HEK293 (cell line): Measurements from ENCODE around the gene KCP.
A peak's percentile ranks its signal among the peaks of the same experiment; 100 is the strongest.

Experiments
- CTCF ChIA-PET: fragments of 350-600 bp; formaldehyde crosslinking; extraction: SDS; loops from one replicate; lab custom pipeline; 2021; ENCODE audit warnings: antibody characterized with exemption; lab: Yijun Ruan, JAX
- POLR2A ChIA-PET: fragments of 300-600 bp; formaldehyde crosslinking; extraction: SDS; loops from one replicate; lab custom pipeline; 2020; ENCODE audit warnings: antibody characterized with exemption, inconsistent platforms; lab: Yijun Ruan, JAX
- H3K27ac ChIP-seq: fragments of 200-500 bp; sonication (Bioruptor generic); 2 replicates; pipeline ENCODE4 v1.5.1; 2014; ENCODE audit warnings: low read depth, low read length, control low read depth, inconsistent platforms; ENCODE audit errors: extremely low read depth
- H3K36me3 ChIP-seq, 2 experiments: fragments of 200-500 bp in 1 of 2; sonication (Bioruptor generic) in 1 of 2; 1 replicate in 1 of 2; 2 replicates in 1 of 2; pipeline ENCODE4 v1.5.1; 2014 to 2017; ENCODE audit warnings: inconsistent platforms in 2 of 2, low read length in 2 of 2; ENCODE audit not compliant: control insufficient read depth in 2 of 2, insufficient read depth in 1 of 2
- H3K4me1 ChIP-seq: fragments of 200-500 bp; sonication (Bioruptor generic); 2 replicates; pipeline ENCODE4 v1.5.1; 2014; ENCODE audit warnings: mild to moderate bottlenecking, low read length, inconsistent platforms; ENCODE audit not compliant: control insufficient read depth, insufficient read depth
- H3K4me3 ChIP-seq: 2 replicates; pipeline ENCODE4 v1.5.1; 2011; ENCODE audit warnings: low read depth, mild to moderate bottlenecking, control low read depth, low read length, moderate library complexity
- H3K9me3 ChIP-seq: fragments of 200-500 bp; sonication (Bioruptor generic); 2 replicates; pipeline ENCODE4 v1.5.1; 2014; ENCODE audit warnings: low read depth, low read length, inconsistent platforms; ENCODE audit not compliant: control insufficient read depth, insufficient read depth
- CTCF ChIP-seq: fragments of 450-650 bp; formaldehyde crosslinking; IDR thresholded peaks from 2 replicates; pipeline ENCODE4 v1.5.1; 2016; ENCODE audit warnings: missing biosample characterization, missing genetic modification characterization
- GLIS1 ChIP-seq: fragments of 450-650 bp; formaldehyde crosslinking; IDR thresholded peaks from 2 replicates; pipeline ENCODE4 v1.5.1; 2016; ENCODE audit warnings: missing biosample characterization, missing genetic modification characterization
- GLIS2 ChIP-seq: fragments of 450-650 bp; formaldehyde crosslinking; IDR thresholded peaks from 2 replicates; pipeline ENCODE4 v1.5.1; 2016; ENCODE audit warnings: missing biosample characterization, missing genetic modification characterization
- HOXD13 ChIP-seq: sonication (generic); formaldehyde crosslinking; IDR thresholded peaks from 2 replicates; pipeline ENCODE4 v1.8.0; 2022; ENCODE audit warnings: missing genetic modification reagents, borderline replicate concordance
- KLF7 ChIP-seq: fragments of 450-650 bp; formaldehyde crosslinking; IDR thresholded peaks from 2 replicates; pipeline ENCODE4 v1.5.1; 2016; ENCODE audit warnings: missing biosample characterization, missing genetic modification characterization, borderline replicate concordance
- PATZ1 ChIP-seq: fragments of 450-650 bp; formaldehyde crosslinking; IDR thresholded peaks from 2 replicates; pipeline ENCODE4 v1.5.1; 2016; ENCODE audit warnings: missing biosample characterization, missing genetic modification characterization
- SP3 ChIP-seq: fragments of 450-650 bp; formaldehyde crosslinking; IDR thresholded peaks from 2 replicates; pipeline ENCODE4 v1.5.1; 2016; ENCODE audit warnings: missing biosample characterization, missing genetic modification characterization
- SP7 ChIP-seq: fragments of 450-650 bp; formaldehyde crosslinking; IDR thresholded peaks from 2 replicates; pipeline ENCODE4 v1.5.1; 2016; ENCODE audit warnings: missing biosample characterization, missing genetic modification characterization
- ZIC2 ChIP-seq: fragments of 450-650 bp; formaldehyde crosslinking; IDR thresholded peaks from 2 replicates; pipeline ENCODE4 v1.5.1; 2016; ENCODE audit warnings: missing biosample characterization, missing genetic modification characterization
- ZNF140 ChIP-seq: fragments of 450-650 bp; formaldehyde crosslinking; IDR thresholded peaks from 2 replicates; pipeline ENCODE4 v1.5.1; 2016; ENCODE audit warnings: missing biosample characterization, missing genetic modification characterization
- ZNF2 ChIP-seq: fragments of 450-650 bp; formaldehyde crosslinking; IDR thresholded peaks from 2 replicates; pipeline ENCODE4 v1.5.1; 2016; ENCODE audit warnings: missing biosample characterization, missing genetic modification characterization
- ZNF223 ChIP-seq: fragments of 450-650 bp; formaldehyde crosslinking; IDR thresholded peaks from 2 replicates; pipeline ENCODE4 v1.5.1; 2016; ENCODE audit warnings: missing biosample characterization, missing genetic modification characterization
- ZNF266 ChIP-seq: fragments of 450-650 bp; formaldehyde crosslinking; IDR thresholded peaks from 2 replicates; pipeline ENCODE4 v1.5.1; 2016; ENCODE audit warnings: missing biosample characterization, missing genetic modification characterization, low read depth
- ZNF335 ChIP-seq: fragments of 450-650 bp; formaldehyde crosslinking; conservative IDR thresholded peaks from 2 replicates; pipeline ENCODE4 v1.5.1; 2016; ENCODE audit warnings: missing biosample characterization, missing genetic modification characterization
- ZNF391 ChIP-seq: fragments of 450-650 bp; formaldehyde crosslinking; IDR thresholded peaks from 2 replicates; pipeline ENCODE4 v1.5.1; 2016; ENCODE audit warnings: low read depth, missing biosample characterization, missing genetic modification characterization, borderline replicate concordance
- ZNF394 ChIP-seq: fragments of 450-650 bp; formaldehyde crosslinking; IDR thresholded peaks from 2 replicates; pipeline ENCODE4 v1.5.1; 2016; ENCODE audit warnings: missing biosample characterization, missing genetic modification characterization, mild to moderate bottlenecking, moderate library complexity, borderline replicate concordance
- ZNF404 ChIP-seq: fragments of 450-650 bp; formaldehyde crosslinking; IDR thresholded peaks from 2 replicates; pipeline ENCODE4 v1.5.1; 2017; ENCODE audit warnings: missing biosample characterization, missing genetic modification characterization
- ZNF473 ChIP-seq: fragments of 450-650 bp; formaldehyde crosslinking; IDR thresholded peaks from 2 replicates; pipeline ENCODE4 v1.5.1; 2017; ENCODE audit warnings: missing biosample characterization, missing genetic modification characterization
- ZNF600 ChIP-seq: fragments of 450-650 bp; formaldehyde crosslinking; IDR thresholded peaks from 2 replicates; pipeline ENCODE4 v1.5.1; 2016; ENCODE audit warnings: missing biosample characterization, missing genetic modification characterization
- ZNF654 ChIP-seq: fragments of 450-650 bp; formaldehyde crosslinking; IDR thresholded peaks from 2 replicates; pipeline ENCODE4 v1.5.1; 2016; ENCODE audit warnings: low read depth, missing biosample characterization, missing genetic modification characterization
- ZNF776 ChIP-seq: fragments of 450-650 bp; formaldehyde crosslinking; IDR thresholded peaks from 2 replicates; pipeline ENCODE4 v1.5.0; 2017; ENCODE audit warnings: missing biosample characterization, missing genetic modification characterization, borderline replicate concordance
- ZSCAN30 ChIP-seq: fragments of 450-650 bp; IDR thresholded peaks from 2 replicates; pipeline ENCODE4 v1.5.1; 2018; ENCODE audit warnings: missing biosample characterization, mild to moderate bottlenecking, missing genetic modification characterization, moderate library complexity
- TF ChIP-seq, protein P1 (sequence below): fragments of 450-650 bp; formaldehyde crosslinking; IDR thresholded peaks from 2 replicates; pipeline ENCODE4 v1.5.1; 2017; ENCODE audit warnings: missing biosample characterization, missing genetic modification characterization
- TF ChIP-seq, protein P2 (sequence below): fragments of 450-650 bp; formaldehyde crosslinking; conservative IDR thresholded peaks from 2 replicates; pipeline ENCODE4 v1.5.1; 2016; ENCODE audit warnings: low read depth, missing biosample characterization, missing genetic modification characterization

Gene KCP

DNA sequence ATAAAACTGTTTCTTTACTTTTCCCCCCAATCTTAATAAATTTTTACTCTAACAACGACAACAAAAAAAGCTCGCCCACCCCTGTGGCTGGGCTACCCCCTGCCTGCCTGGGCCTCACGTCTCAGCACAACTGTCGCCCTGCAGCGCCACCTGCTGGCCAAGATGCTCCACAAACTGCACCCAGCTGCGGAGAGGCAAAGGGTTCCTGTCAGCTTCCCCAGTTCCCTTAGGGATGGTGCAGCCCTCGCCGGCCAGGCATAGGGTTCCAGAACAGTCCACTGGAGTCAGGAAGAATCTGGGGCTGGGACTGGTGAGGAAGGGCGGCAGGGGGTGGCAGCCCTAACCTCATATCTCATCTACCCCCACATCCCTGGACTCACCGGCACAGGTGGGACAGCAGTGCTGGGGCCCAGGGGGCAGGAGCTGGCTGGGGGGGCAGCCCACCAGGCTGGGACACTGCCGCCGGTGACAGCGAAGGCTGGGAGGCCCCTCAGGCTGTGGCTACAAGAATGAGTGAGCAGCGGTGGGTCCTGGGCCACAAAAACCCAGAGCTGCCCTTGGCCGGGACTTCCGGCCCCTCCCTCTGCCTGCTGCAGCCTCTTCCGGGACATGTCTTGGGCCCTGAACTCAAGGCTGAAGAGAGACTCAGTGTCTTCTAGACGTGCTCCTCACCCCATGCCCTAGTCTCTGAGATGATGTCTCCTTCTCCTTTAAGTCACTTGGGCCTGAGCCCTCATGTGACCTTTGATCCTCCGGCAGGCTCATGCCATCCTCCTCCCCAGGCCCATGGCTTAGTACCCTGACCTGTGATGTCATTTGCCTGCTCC is 26.7 kb downstream of the KCP start:
- H3K36me3 ChIP-seq = no peaks in the 10 kb centered on the region
- no peak overlapping the region for H3K27ac ChIP-seq
- H3K4me3 ChIP-seq = no peak overlapping the region
- H3K4me1 ChIP-seq = no peaks in the 10 kb centered on the region
- ChIA-PET CTCF (interaction anchor here (0.6 to 7.0 kb wide), 44 partner anchors 9 to 488 kb away, joined by 3 to 85 read pairs (median 4); partner anchors contain the start of genes ATP6V1F and METTL2B), POLR2A (interaction anchor here (1.0 kb wide), 1 partner anchor 17 kb away, joined by 3 read pairs; no protein-coding TSS in a partner anchor)
- no peaks in the 10 kb centered on the region for H3K9me3 ChIP-seq
- TF ChIP-seq, protein P1, sequence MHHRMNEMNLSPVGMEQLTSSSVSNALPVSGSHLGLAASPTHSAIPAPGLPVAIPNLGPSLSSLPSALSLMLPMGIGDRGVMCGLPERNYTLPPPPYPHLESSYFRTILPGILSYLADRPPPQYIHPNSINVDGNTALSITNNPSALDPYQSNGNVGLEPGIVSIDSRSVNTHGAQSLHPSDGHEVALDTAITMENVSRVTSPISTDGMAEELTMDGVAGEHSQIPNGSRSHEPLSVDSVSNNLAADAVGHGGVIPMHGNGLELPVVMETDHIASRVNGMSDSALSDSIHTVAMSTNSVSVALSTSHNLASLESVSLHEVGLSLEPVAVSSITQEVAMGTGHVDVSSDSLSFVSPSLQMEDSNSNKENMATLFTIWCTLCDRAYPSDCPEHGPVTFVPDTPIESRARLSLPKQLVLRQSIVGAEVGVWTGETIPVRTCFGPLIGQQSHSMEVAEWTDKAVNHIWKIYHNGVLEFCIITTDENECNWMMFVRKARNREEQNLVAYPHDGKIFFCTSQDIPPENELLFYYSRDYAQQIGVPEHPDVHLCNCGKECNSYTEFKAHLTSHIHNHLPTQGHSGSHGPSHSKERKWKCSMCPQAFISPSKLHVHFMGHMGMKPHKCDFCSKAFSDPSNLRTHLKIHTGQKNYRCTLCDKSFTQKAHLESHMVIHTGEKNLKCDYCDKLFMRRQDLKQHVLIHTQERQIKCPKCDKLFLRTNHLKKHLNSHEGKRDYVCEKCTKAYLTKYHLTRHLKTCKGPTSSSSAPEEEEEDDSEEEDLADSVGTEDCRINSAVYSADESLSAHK (tag by site-specific recombination) = 0 out of 2 replicates have a peak, but pooled peaks have one; percentile 30
- peak; percentile 64 for TF ChIP-seq ZSCAN30 (tag by site-specific recombination)
- no peak for TF ChIP-seq ZNF266 (tag by site-specific recombination)
- no peak for TF ChIP-seq KLF7 (tag by site-specific recombination)
- TF ChIP-seq SP7 (tag by site-specific recombination) = 0 out of 2 replicates have a peak, but pooled peaks have one; percentile 23
- peak; percentile 36; the same call in 1 of the 2 replicates for TF ChIP-seq PATZ1 (tag by site-specific recombination)
- TF ChIP-seq GLIS1 = peak; percentile 84
- peak; percentile 59; the same call in 1 of the 2 replicates for TF ChIP-seq ZNF600 (tag by site-specific recombination)
- TF ChIP-seq ZNF776 (tag by site-specific recombination) = no peak
- TF ChIP-seq ZNF335 (tag by site-specific recombination) = peak; percentile 68
- TF ChIP-seq ZNF394 (tag by site-specific recombination) = peak; percentile 40; the same call in 1 of the 2 replicates
- TF ChIP-seq CTCF (tag by site-specific recombination) = peak; percentile 76
- TF ChIP-seq ZIC2 (tag by site-specific recombination) = peak; percentile 45; the same call in 1 of the 2 replicates
- no peak for TF ChIP-seq ZNF140 (tag by site-specific recombination)
- TF ChIP-seq, protein P2, sequence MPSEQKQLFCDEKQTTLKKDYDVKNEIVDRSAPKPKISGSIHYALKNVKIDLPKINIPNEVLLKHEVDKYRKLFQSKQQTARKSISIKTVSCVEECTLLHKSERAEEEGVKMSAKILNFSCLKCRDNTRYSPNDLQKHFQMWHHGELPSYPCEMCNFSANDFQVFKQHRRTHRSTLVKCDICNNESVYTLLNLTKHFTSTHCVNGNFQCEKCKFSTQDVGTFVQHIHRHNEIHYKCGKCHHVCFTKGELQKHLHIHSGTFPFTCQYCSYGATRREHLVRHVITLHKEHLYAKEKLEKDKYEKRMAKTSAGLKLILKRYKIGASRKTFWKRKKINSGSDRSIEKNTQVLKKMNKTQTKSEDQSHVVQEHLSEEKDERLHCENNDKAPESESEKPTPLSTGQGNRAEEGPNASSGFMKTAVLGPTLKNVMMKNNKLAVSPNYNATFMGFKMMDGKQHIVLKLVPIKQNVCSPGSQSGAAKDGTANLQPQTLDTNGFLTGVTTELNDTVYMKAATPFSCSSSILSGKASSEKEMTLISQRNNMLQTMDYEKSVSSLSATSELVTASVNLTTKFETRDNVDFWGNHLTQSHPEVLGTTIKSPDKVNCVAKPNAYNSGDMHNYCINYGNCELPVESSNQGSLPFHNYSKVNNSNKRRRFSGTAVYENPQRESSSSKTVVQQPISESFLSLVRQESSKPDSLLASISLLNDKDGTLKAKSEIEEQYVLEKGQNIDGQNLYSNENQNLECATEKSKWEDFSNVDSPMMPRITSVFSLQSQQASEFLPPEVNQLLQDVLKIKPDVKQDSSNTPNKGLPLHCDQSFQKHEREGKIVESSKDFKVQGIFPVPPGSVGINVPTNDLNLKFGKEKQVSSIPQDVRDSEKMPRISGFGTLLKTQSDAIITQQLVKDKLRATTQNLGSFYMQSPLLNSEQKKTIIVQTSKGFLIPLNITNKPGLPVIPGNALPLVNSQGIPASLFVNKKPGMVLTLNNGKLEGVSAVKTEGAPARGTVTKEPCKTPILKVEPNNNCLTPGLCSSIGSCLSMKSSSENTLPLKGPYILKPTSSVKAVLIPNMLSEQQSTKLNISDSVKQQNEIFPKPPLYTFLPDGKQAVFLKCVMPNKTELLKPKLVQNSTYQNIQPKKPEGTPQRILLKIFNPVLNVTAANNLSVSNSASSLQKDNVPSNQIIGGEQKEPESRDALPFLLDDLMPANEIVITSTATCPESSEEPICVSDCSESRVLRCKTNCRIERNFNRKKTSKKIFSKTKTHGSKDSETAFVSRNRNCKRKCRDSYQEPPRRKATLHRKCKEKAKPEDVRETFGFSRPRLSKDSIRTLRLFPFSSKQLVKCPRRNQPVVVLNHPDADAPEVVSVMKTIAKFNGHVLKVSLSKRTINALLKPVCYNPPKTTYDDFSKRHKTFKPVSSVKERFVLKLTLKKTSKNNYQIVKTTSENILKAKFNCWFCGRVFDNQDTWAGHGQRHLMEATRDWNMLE = no peak
- TF ChIP-seq SP3 (tag by site-specific recombination) = no peak
- no peak for TF ChIP-seq ZNF223 (tag by site-specific recombination)
- TF ChIP-seq ZNF2 (tag by site-specific recombination) = peak; percentile 97
- peak; percentile 73 for TF ChIP-seq GLIS2 (tag by site-specific recombination)
- no peak for TF ChIP-seq ZNF391
- TF ChIP-seq HOXD13 (CRISPR knock-in tag) = no peak
- TF ChIP-seq ZNF404 = no peak
- TF ChIP-seq ZNF473 = no peak
- peak; percentile 96 for TF ChIP-seq ZNF654 (tag by site-specific recombination)
